Mesenchymal stem cell (in vitro differentiated cells and primary cell): ENCODE results near the gene BEX4.

Experiments used
- DNase-seq: peaks from one replicate; pipeline ENCODE4 v3.0.0-alpha.2; 2013
- H2AFZ ChIP-seq: one replicate; pipeline ENCODE4 v1.6.1; 2013; ENCODE audit warnings: low read depth, mild to moderate bottlenecking, control low read depth, inconsistent platforms, low read length, moderate library complexity
- H2AK5ac ChIP-seq: 2 replicates; pipeline ENCODE4 v1.6.1; 2013; ENCODE audit warnings: low read length, moderate library complexity, mild to moderate bottlenecking, inconsistent platforms; ENCODE audit not compliant: severe bottlenecking
- H2BK120ac ChIP-seq: one replicate; pipeline ENCODE4 v1.6.1; 2013; ENCODE audit warnings: low read depth, mild to moderate bottlenecking, inconsistent platforms, low read length, moderate library complexity
- H2BK12ac ChIP-seq, 2 experiments: one replicate each; pipeline ENCODE4 v1.6.1; 2013; ENCODE audit warnings: inconsistent platforms in 2 of 2, low read length in 2 of 2, mild to moderate bottlenecking in 2 of 2, moderate library complexity in 2 of 2, control low read depth in 1 of 2
- H2BK15ac ChIP-seq: one replicate; pipeline ENCODE4 v1.6.1; 2013; ENCODE audit warnings: mild to moderate bottlenecking, low read depth, inconsistent platforms; ENCODE audit not compliant: poor library complexity, severe bottlenecking
- H2BK5ac ChIP-seq: 2 replicates; pipeline ENCODE4 v1.6.1; 2013; ENCODE audit warnings: low read depth, mild to moderate bottlenecking, low read length, control low read depth, inconsistent platforms; ENCODE audit not compliant: poor library complexity, severe bottlenecking
- H3K14ac ChIP-seq, 2 experiments: one replicate each; pipeline ENCODE4 v1.6.1; 2013; ENCODE audit warnings: inconsistent platforms in 2 of 2, low read length in 2 of 2, control low read depth in 1 of 2, mild to moderate bottlenecking in 1 of 2, moderate library complexity in 1 of 2
- H3K18ac ChIP-seq, 2 experiments: one replicate each; pipeline ENCODE4 v1.6.1; 2013; ENCODE audit warnings: inconsistent platforms in 2 of 2, low read length in 2 of 2, control low read depth in 1 of 2, low read depth in 1 of 2, mild to moderate bottlenecking in 1 of 2
- H3K23ac ChIP-seq, 2 experiments: one replicate each; pipeline ENCODE4 v1.6.1; 2013; ENCODE audit warnings: inconsistent platforms in 2 of 2, low read length in 2 of 2, mild to moderate bottlenecking in 2 of 2, moderate library complexity in 2 of 2, control low read depth in 1 of 2
- H3K27ac ChIP-seq: 2 replicates; pipeline ENCODE4 v1.5.1; 2013; ENCODE audit warnings: mild to moderate bottlenecking, moderate library complexity, low read length, control low read depth, inconsistent platforms; ENCODE audit not compliant: poor library complexity, severe bottlenecking
- H3K27me3 ChIP-seq, 2 experiments: 2 replicates each; pipeline versions ENCODE4 v1.6.1 to v1.7.0; 2013; ENCODE audit warnings: low read length in 2 of 2, mild to moderate bottlenecking in 2 of 2, moderate library complexity in 2 of 2, control low read depth in 1 of 2, inconsistent platforms in 1 of 2; ENCODE audit not compliant: control insufficient read depth in 1 of 2, insufficient read depth in 1 of 2
- H3K36me3 ChIP-seq, 2 experiments: 2 replicates each; pipeline versions ENCODE4 v1.6.1 to v1.7.0; 2013; ENCODE audit warnings: low read length in 2 of 2, control low read depth in 1 of 2, inconsistent platforms in 1 of 2, low read depth in 1 of 2, mild to moderate bottlenecking in 1 of 2; ENCODE audit not compliant: insufficient read depth in 2 of 2, control insufficient read depth in 1 of 2
- H3K4ac ChIP-seq, 2 experiments: one replicate each; pipeline ENCODE4 v1.6.1; 2013; ENCODE audit warnings: inconsistent platforms in 2 of 2, low read length in 2 of 2, mild to moderate bottlenecking in 2 of 2, moderate library complexity in 2 of 2, control low read depth in 1 of 2, low read depth in 1 of 2
- H3K4me1 ChIP-seq: 2 replicates; pipeline ENCODE4 v1.6.1; 2013; ENCODE audit warnings: low read depth, low read length, control low read depth; ENCODE audit not compliant: control insufficient read depth, insufficient read depth
- H3K4me2 ChIP-seq: 2 replicates; pipeline ENCODE4 v1.6.1; 2013; ENCODE audit warnings: low read length, mild to moderate bottlenecking, inconsistent platforms; ENCODE audit not compliant: poor library complexity, severe bottlenecking
- H3K4me3 ChIP-seq, 2 experiments: 2 replicates each; pipeline versions ENCODE4 v1.5.1 to v1.7.0; 2013; ENCODE audit warnings: low read length in 2 of 2, mild to moderate bottlenecking in 2 of 2, control low read depth in 1 of 2, low read depth in 1 of 2; ENCODE audit not compliant: insufficient read depth in 1 of 2
- H3K79me1 ChIP-seq: replicated peaks from 2 replicates; pipeline ENCODE4 v1.6.1; 2013; ENCODE audit warnings: mild to moderate bottlenecking, control low read depth, low read length, inconsistent platforms; ENCODE audit not compliant: poor library complexity, severe bottlenecking
- H3K9ac ChIP-seq: 2 replicates; pipeline ENCODE4 v1.7.0; 2013; ENCODE audit warnings: mild to moderate bottlenecking, low read length, moderate library complexity
- H3K9me3 ChIP-seq: 2 replicates; pipeline ENCODE4 v1.7.0; 2013; ENCODE audit warnings: mild to moderate bottlenecking, low read length; ENCODE audit not compliant: control insufficient read depth
- H4K8ac ChIP-seq: one replicate; pipeline ENCODE4 v1.6.1; 2013; ENCODE audit warnings: inconsistent platforms, mild to moderate bottlenecking, low read length, moderate library complexity
- H4K91ac ChIP-seq: one replicate; pipeline ENCODE4 v1.6.1; 2013; ENCODE audit warnings: mild to moderate bottlenecking, low read length, inconsistent platforms
- WGBS: methylation state at CpG from one replicate; pipeline ENCODE4 v1.1.7; 2013; ENCODE audit warnings: mixed read lengths; 5-methylcytosine and 5-hydroxymethylcytosine counted together

The BEX4 gene

GRCh38 chrX:103254921-103255493 is 40.1 kb downstream of the BEX4 start, which contains the start of gene TCEAL8:
Gene TCEAL8, minus strand, starts transcription at chrX:103255155. Its CDS starts 1,176 bp downstream, at chrX:103253979.
- Histone ChIP-seq H3K79me1 (no peaks in the 10 kb centered on the region), H3K4me1 (peaks cover 2% of the 10 kb centered on the region), H4K8ac (peak within 1 kb of the TSS; percentile 94), H3K9me3 (no peaks in the 10 kb centered on the region), H3K4ac (peak within 1 kb of the TSS; percentile 51 to 91), H2AFZ (no peak within 1 kb of the TSS), H4K91ac (peak within 1 kb of the TSS; percentile 83), H2BK15ac (peak within 1 kb of the TSS; percentile 67), H3K27me3 (peaks cover 0 to 19% of the 10 kb centered on the region in 2 experiments), H2BK5ac (peak within 1 kb of the TSS; percentile 62), H3K36me3 (peaks cover 3 to 13% of the 10 kb centered on the region in 2 experiments), H3K4me2 (peak within 1 kb of the TSS; percentile 66), H2BK120ac (peak within 1 kb of the TSS; percentile 79), H3K18ac (peak within 1 kb of the TSS; percentile 83 to 89), H2BK12ac (no peak within 1 kb of the TSS), H3K4me3 (peak within 1 kb of the TSS; percentile 66 to 83), H3K9ac (peak within 1 kb of the TSS; percentile 93), H2AK5ac (peak within 1 kb of the TSS; percentile 38), H3K27ac (peak within 1 kb of the TSS; percentile 93), H3K14ac (peak within 1 kb of the TSS in 1 of 2 experiments; percentile 11), H3K23ac (no peak within 1 kb of the TSS)
- 0% methylated on average over 21 of the region's 22 CpGs for WGBS
- peak; percentile 84 for DNase-seq

GRCh38 chrX:103256651-103257050 is 41.7 kb downstream of the BEX4 start:
- Histone ChIP-seq H2BK120ac (no peak overlapping the region), H3K27me3 (peaks cover 0 to 14% of the 10 kb centered on the region in 2 experiments), H3K4me1 (peaks cover 2% of the 10 kb centered on the region), H2AFZ (no peak overlapping the region), H3K4me2 (no peak overlapping the region), H4K91ac (no peak overlapping the region), H3K36me3 (peaks cover 3 to 13% of the 10 kb centered on the region in 2 experiments), H2BK15ac (no peak overlapping the region), H4K8ac (no peak overlapping the region), H3K18ac (no peak overlapping the region), H3K14ac (no peak overlapping the region), H3K23ac (no peak overlapping the region), H3K79me1 (no peaks in the 10 kb centered on the region), H2BK5ac (no peak overlapping the region), H3K9ac (no peak overlapping the region), H3K27ac (no peak overlapping the region), H3K9me3 (no peaks in the 10 kb centered on the region), H2BK12ac (no peak overlapping the region), H3K4ac (no peak overlapping the region), H3K4me3 (no peak overlapping the region), H2AK5ac (no peak overlapping the region)
- no peak for DNase-seq

DNA sequence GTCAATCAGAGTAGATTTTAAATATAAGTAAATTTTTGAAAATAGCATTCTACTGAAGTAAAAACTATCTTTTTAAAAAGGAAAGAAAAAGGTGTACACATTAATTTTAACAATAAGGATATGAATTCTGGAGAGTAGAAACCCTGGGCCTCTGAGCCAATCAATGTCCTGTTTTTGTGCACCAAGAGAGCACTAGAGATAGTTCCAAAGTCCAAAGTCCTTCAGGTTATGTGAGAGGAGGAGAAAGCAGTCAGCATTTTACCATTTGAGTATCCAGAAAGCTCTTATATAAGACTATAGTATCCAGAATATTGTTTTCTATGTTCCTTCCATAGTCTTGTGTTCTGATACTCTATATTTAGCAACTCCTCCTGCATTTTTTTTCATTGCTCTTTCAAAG is 43.4 kb downstream of the BEX4 start:
- H2BK120ac ChIP-seq, result no peak overlapping the region
- H2AFZ ChIP-seq, result no peak overlapping the region
- H2BK12ac ChIP-seq, result no peak overlapping the region
- peaks cover 0 to 2% of the 10 kb centered on the region in 2 experiments for H3K36me3 ChIP-seq
- no peak overlapping the region for H2AK5ac ChIP-seq
- no peak overlapping the region for H3K4me3 ChIP-seq
- peaks cover 4% of the 10 kb centered on the region for H3K9me3 ChIP-seq
- no peak overlapping the region for H3K18ac ChIP-seq
- H3K23ac ChIP-seq, result no peak overlapping the region
- H3K27me3 ChIP-seq, result peaks cover 0 to 20% of the 10 kb centered on the region in 2 experiments
- no peaks in the 10 kb centered on the region for H3K4me1 ChIP-seq
- no peak for DNase-seq
- no peak overlapping the region for H3K27ac ChIP-seq
- no peak overlapping the region for H2BK15ac ChIP-seq
- H3K4ac ChIP-seq, result no peak overlapping the region
- no peak overlapping the region for H3K9ac ChIP-seq
- H2BK5ac ChIP-seq, result no peak overlapping the region
- H3K4me2 ChIP-seq, result no peak overlapping the region
- H4K91ac ChIP-seq, result no peak overlapping the region
- no peak overlapping the region for H3K14ac ChIP-seq
- no peak overlapping the region for H4K8ac ChIP-seq
- H3K79me1 ChIP-seq, result no peaks in the 10 kb centered on the region
